IPS-NIHi11 (cell line): ENCODE measurements around the gene RBMS1.

ENCODE experiments used
- DNase-seq: peaks from one replicate; pipeline ENCODE4 v3.0.0; 2012; ENCODE audit warnings: mixed read lengths, low spot score

RBMS1 gene

GRCh38 chr2:160277151-160277550, 216.5 kb downstream of the RBMS1 start:
- DNase-seq, result no peak

GRCh38 chr2:160275656-160276055, 218.0 kb downstream of the RBMS1 start:
- DNase-seq, result no peak

- no peak for DNase-seq
Measured at GRCh38 chr2:160271171-160272086, 222.2 kb downstream of the RBMS1 start.

GRCh38 chr2:160270571-160271113, 223.0 kb downstream of the RBMS1 start:
- no peak for DNase-seq

GRCh38 chr2:160269803-160270570, 223.6 kb downstream of the RBMS1 start:
- peak; percentile 86 for DNase-seq

GRCh38 chr2:160269365-160269764, 224.2 kb downstream of the RBMS1 start:
- DNase-seq, result peak; percentile 24

GRCh38 chr2:160268151-160268781, 225.3 kb downstream of the RBMS1 start:
- no peak for DNase-seq

- DNase-seq, result no peak
Measured at GRCh38 chr2:160267692-160268091, 225.9 kb downstream of the RBMS1 start.

GRCh38 chr2:160267022-160267421, 226.6 kb downstream of the RBMS1 start:
- DNase-seq, result no peak

GRCh38 chr2:160266037-160266551, 227.5 kb downstream of the RBMS1 start:
- DNase-seq, result no peak

GRCh38 chr2:160264308-160264707, 229.3 kb downstream of the RBMS1 start:
- no peak for DNase-seq

- no peak for DNase-seq
Measured at GRCh38 chr2:160261732-160262131, 231.9 kb downstream of the RBMS1 start.

GRCh38 chr2:160258492-160258805, 235.2 kb downstream of the RBMS1 start:
- no peak for DNase-seq

- no peak for DNase-seq
Measured at GRCh38 chr2:160257743-160258491, 235.7 kb downstream of the RBMS1 start.

GRCh38 chr2:160257041-160257742, 236.4 kb downstream of the RBMS1 start:
- DNase-seq, result peak; percentile 29

GRCh38 chr2:160256507-160256906, 237.1 kb downstream of the RBMS1 start:
- DNase-seq, result no peak

- no peak for DNase-seq
Measured at GRCh38 chr2:160255408-160255807, 238.2 kb downstream of the RBMS1 start.

GRCh38 chr2:160254189-160254762, 239.3 kb downstream of the RBMS1 start:
- no peak for DNase-seq

GRCh38 chr2:160253440-160254188, 240.0 kb downstream of the RBMS1 start:
- DNase-seq, result no peak

GRCh38 chr2:160252900-160253299, 240.7 kb downstream of the RBMS1 start:
- DNase-seq, result no peak
